Stimulated activated naive CD4-positive, alpha-beta T cell (primary cell): ENCODE data around the gene LRFN3.
A peak's percentile ranks its signal among the peaks of the same experiment; 100 is the strongest.
"Not testable (repeated sequence)": the region's sequence is repeated elsewhere in the genome, so short reads cannot be mapped to it uniquely, and the experiment has no call there.

Source experiments
- DNase-seq, 6 experiments: peaks; one replicate each; lab custom pipeline; 2025; lab: John Stamatoyannopoulos, UW

Gene LRFN3

DNA sequence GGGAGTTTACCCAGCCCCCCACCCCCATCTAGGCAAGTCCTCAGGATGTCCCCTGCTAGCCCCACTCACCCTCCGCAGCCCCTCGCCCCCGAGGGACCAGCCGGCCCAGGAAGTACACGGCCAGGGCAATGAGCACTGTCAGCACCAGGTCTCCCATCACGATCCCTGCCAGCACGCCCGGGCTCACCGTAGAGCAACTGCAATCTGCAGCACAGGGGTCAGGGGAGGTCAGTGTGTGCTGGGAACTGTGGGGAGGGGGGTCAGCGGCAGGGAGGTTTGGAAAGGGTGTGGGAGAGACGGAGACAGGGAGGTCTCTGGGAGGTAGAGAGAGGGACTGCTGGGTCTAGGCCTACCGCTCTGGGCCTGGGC, 28.8 kb upstream of the LRFN3 start:
- no peak for DNase-seq

DNA sequence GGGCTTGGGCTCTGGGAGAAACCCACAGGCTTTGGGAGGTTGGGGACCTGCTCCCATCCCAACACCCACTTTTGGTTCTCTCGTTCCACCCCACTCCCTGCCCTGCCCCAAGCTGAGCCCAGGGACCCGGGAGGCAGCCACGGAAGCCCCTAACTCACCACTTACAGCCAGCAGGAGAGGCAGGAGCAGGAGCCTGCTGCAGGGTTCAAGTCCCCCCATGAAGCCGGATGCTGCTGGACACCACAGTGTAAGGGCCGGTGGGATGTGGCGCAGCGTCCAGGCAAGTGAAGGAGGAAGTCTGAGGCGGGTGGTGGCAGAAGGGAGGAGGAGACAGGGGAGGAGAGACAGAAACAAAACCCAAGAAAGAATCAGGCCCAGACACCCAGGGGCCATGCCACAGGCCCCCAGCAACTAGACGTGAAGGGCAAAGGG, 28.1 kb upstream of the LRFN3 start, which contains the start of gene TYROBP:
TSS of gene TYROBP (minus strand) at position 286 of the 432 bp plus-strand sequence. CDS start at position 219, 67 bp downstream.
- DNase-seq = no peak

DNA sequence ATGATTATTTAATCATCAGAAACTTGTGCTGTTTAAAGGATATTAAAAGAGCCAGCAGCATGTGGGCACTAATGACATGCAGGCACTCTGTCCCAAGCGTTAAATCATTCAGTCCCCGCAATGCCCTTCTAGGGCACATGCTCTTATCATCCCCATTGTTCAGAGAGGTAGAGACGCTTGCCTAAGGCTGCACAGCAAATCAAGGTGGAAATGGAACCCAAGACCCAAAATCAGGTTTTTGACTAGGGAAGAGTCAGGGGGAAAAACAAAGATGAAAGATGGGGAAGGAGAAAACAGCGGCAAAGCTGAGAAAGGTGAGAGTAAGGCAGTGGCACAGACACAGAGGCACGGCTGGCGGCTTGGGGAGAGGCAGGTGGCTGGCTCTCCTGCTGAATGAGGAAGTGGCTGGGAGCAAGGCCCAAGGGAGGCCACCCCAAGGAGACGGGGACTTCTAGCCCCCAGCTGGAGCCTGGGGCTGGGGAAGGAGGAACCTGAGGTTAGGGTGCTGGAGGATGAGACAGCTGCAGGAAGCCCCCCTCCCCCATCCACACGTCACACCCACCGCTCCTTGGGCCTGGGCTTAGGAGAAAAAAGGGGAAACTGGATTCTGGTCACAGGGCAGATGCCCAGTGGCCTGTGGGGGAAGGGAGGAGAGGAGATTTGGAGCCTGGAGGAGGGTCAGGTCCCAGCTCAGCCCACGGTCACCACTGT, 27.0 kb upstream of the LRFN3 start:
- peak in 3 of 6 experiments; percentile 10 to 17 (median 11) for DNase-seq

DNA sequence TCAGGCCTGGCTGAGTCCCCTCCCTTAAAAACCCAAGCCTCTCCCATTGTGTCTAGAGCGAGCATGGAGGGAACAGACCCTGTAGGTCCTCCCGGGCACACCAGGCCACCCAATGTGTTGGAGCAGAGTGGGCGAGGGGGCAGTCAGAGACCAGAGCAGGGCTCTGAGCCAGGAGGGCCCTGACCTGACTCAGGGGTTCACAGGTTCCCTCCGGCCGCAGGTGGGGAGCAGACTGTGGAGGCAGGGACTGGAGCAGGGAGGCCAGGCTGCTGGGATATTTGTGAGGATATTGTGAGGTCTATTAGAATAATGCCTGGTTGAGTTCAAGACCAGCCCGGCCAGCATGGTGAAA, 26.5 kb upstream of the LRFN3 start:
- DNase-seq = no peak

DNA sequence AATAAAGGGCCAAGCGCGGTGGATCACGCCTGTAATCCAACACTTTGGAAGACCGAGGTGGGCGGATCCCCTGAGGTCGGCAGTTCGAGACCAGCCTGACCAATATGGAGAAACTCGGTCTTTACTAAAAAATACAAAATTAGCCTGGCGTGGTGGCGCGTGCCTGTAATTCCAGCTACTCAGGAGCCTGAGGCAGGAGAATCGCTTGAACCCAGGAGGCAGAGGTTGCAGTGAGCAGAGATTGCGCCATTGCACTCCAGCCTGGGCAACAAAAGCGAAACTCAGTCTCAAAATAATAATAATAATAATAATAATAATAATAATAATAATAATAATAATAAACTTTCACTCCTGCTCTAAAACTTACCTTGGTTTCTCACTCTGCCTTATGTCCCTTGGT, 25.8 kb upstream of the LRFN3 start:
- not testable (repeated sequence) for DNase-seq

DNA sequence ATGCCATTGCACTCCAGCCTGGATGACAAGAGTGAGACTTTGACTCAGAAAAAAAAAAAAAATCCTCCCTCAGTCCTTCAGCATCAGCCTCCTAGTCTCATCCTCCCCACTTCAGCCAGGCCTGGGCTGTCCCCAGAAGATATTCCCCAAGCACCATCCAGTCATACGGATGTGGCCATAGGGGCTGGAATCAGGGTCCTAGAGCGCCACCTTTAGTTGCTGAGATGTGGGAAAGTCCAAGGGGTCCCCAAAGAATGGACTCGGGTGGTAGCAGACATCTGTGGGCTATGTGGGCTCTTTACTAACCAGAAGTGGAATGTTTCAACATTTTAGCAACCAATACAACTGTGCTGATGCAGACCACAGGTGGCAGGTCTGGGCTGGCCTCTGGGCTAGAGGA, 25.0 kb upstream of the LRFN3 start:
- DNase-seq = no peak

DNA sequence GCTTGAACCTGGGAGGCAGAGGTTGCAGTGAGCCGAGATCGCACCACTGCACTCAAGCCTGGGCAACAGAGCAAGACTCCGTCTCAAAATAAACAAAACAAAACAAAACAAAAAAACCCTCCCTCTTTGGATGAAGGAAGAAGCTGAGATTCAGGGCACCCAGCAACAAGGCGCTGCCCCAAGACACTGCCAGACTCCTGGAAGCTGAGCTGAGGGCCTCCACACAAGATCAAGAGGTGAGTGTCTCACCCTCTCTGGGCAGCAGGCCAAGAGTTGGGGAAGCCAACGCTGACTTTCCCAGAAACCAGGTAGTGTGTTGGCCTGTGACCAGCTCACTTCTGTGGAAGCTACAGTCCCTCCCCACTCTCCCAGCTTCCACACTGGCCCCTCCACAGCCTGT, 24.4 kb upstream of the LRFN3 start:
- DNase-seq = no peak

DNA sequence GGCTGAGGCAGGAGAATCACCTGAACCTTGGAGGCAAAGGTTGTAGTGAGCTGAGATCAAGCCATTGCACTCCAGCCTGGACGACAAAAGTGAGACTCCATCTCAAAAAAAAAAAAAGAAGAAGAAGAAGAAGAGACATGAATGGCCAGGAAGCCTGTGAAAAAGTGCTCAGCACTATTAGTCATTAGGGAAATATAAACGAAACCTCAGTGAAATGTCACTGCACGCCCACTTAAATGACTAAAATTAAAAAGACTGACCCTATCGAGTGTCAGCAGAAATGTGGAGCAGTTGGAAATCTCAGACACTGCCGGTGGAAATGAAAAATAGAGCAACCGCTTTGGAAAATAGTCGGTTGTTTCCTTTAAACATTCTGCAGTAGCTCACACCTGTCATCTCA, 22.6 kb upstream of the LRFN3 start:
- no peak for DNase-seq

DNA sequence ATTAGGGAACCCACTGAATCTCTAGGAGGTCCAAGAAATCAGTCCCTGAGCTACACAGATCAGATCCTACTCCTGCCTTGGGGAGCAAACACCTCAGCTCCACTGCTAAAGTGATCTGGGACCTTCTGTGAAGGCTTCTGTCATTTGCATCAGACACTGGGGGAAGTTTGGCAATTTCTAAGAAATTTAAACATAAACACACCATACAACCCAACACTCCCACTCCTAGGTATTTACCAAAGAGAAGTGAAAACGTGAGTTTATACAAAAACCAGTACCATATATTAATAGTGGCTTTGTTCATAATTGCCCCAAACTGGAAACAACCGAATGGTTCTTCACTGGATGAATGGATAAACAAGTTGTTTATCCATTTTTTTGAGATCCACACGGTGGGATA, 20.7 kb upstream of the LRFN3 start:
- no peak for DNase-seq

DNA sequence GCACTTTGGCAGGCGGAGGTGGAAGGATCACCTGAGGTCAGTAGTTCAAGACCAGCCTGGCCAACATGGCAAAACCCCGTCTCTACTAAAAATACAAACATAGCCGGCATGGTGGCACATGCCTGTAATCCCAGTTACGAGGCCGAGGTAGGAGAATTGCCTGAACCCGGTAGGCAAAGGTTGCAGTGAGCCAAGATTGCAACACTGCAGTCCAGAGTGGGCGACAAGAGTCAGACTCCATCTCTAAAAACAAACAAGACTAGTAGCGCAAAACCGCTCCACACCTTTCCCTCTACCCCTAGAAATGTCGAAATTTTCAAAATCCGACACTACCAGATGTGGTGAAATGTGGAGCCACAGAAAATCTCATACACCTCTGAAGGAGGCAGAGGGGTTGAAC, 16.9 kb upstream of the LRFN3 start:
- no peak for DNase-seq

DNA sequence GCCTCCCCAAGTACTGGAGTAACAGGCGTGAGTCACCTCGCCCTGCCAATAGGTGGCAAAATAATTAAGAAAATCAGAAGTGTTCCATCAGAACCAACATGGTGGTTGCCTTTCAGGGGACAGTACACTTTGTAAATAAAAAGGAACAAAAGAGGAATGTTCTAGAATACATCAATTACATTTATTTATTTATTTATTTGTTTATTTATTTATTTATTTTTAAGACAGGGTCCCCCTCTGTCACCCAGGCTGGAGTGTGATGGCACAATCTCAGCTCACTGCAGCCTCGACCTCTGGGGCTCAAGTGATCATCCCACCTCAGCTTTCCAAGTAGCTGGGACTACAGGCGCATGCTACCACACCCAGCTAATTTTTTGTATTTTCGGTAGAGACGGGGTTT, 15.2 kb upstream of the LRFN3 start:
- no peak for DNase-seq

DNA sequence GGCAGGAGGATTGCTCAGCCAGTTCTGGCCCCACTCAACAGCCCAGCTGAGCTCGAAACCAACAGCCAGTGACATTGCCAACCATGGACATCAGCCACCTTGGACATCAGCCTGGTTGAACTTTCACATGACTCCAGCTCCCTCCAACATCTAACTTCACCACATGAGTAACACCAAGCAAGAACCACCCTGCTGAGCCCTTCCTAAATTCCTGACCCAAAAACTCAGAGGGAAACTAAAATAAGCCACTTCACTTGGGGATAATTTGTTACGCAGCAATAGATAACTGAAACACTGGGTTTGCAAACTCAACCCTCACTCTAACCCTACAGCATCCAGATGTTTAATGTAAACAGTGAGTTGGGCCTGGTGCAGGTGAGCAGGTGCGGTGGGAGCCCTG, 10.7 kb upstream of the LRFN3 start:
- DNase-seq = no peak

DNA sequence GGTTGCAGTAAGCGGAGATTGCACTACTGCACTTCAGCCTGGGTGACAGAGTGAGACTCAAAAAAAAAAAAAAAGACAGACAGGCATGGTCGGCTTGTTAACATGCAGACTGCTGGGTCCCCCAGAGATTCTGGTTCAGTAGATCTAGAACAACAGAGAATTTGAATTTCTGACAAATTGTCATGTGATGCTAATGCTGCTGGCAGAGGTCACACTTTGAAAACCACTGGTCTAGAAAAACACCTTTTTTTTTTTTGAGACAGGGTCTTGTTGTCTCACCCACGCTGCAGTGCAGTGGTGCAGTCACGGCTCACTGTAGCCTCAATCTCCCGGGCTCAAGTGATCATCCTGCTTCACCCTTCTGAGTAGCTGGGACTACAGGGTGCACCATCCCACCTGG, 7.7 kb upstream of the LRFN3 start:
- DNase-seq = no peak

DNA sequence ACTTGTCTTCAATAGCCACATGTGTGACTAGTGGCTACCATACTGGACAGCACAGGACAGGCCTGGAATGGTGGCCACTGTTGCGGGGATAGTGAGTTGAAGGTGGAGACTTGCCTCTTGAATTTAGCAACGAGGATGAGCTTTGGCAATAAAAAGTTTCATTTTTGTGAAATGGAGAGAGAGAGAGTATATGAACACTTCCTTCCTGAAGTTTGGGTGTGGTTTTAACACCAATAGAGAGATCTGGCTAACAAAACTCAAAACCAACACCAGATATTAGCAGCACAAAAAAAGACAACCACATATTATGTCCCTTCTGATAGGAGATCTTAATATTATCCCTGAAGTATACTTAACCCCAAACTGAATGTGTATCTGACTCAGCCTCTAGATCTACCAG, 6.3 kb upstream of the LRFN3 start:
- DNase-seq = peak in 3 of 6 experiments; percentile 35 to 37 (median 35)

DNA sequence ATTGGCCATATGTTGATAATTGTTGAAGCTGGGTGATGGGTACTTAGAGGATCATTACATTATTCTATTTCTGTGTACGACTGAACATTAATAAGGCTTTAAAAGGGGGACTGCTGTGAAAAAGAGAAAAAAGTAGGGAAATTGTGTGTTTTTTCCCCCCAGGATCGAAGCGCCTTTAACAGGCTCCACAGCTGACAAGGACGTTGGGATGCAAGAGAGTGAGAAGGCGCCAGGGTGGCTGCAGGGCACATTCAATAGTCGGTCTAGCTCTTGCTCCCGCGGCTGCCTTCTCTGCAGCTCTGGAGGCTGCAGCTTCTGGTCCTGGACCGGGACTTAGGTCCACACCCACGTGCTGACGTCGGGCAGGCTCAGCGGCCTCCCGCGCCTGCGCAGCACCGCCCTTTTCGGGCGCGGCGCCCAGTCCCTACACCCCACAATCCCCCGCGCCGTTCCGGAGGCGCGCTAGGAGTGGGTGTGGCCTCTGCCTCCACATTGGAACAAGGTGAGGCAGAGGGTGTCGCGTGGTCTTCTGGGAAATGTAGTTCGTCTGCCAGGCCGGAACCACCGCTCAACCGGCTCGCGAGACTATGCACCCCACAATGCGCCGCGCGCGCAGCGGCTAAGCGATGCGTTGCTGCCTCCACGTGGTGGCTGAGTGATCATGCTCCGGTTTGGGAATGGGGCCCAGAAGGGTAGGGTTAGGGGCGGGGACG, 4.9 kb upstream of the LRFN3 start:
- peak; percentile 96 to 100 (median 100) for DNase-seq

DNA sequence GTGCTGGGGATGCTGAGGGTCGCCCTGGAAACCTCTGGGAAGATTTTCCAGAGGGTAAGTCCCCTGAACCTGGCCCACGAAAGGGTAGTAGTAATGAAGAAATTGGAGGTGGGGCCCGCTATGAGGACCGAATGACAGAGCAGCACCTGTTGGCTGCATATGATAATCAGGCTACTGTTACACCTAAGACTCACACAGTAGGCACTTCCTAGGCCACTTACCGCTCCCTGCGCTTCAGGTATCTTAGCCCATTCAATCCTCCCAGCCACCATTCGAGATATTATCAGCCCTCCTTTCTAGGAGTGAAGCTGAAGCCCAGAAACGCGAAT, 4.3 kb upstream of the LRFN3 start:
- DNase-seq = no peak

DNA sequence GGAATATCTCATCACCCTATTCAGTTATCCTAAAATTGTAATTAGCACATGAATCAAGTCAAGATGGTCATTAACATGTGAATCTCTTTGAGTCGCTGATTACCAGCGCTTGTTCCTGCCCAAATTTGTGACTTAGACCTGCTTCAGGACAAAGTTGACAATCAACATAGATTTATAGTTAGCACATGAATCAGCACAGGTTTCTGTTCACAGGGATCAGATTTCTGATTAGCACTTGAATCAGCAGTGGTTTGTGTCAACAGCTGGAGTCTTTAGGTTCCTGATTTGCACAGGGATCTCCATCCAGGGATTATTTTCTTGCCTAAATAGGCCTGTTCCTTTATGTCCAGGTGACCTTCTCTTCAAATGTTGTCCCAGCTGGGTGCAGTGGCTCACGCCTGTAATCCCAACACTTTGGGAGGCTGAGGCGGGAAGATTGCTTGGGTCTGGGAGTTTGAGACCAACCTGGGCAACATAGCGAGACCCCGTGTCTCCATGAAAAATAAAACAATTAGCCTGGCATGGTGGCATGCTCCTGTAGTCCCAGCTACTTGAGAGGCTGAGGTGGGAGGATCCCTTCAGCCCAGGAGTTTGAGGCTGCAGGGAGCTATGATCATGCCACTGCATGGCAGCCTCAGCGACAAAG, 3.8 kb upstream of the LRFN3 start:
- DNase-seq = no peak

DNA sequence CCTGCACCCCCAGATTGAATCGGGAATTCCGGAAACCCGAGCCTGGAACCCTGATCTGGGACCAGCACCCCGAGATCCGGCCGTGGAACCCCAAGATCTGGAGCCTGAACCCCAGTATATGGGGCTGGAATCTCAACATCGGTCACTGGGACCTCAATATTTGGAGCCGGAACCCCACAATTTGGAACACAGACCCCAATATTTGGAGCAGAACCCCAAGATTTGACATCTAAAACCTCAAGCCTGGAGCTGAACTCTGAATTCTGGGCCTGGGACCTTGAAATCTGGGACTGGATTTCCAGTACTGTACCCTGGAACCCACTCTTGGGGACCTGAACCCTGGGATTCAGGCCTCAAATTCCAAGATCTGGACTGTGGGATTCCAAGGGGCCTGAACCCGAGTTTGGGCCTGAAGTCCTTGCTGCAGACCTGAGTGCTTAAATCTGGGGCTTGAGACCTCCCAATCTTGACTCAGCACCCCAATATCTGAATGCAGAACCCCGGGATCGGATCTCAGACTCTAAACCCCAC, 629 bp downstream of the LRFN3 start:
- DNase-seq = no peak

DNA sequence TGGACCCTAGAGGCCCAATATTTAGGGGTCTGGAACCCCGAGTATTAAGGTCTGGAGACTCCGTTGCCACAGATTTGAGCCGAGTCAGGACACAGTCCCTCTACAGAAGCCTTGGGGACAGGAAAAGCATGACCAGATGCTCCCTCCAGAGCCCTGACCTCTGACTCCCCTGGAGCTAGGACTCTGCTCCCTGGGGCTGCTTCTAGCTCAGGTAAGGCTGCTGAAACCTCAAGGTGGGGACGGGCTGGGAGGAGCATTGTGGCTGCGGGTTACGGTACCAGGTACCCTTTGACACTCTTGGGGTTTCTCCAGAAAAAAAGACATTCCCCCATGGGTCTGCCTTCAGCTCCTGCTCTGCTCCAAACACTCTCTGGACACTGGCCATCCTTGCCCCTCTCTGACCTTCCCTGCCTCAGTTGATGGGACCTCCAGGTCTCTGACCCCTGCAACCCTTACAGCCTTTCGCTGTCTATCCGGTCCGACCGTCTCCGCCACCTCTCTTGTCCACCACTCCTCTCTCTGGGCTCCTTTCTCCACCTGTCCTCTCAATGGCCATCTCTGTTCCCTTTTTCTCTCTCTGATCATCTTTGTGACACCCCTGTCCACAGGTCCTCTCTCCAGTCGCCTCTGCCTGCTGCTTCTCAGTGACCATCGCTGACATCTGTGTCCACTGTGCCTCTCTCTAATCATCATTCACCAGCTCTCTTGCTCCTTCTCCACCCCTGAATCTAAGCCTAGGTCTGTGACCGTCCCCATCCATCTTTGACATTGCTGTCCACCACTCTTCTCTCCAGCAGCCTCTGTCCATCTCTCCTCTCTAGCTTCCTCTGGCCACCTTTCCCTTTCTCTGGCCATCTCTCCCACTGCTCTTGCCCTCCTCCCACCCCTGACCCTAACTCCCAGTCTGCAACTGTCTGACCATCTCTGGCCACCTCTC, 1.4 kb downstream of the LRFN3 start:
- no peak for DNase-seq

DNA sequence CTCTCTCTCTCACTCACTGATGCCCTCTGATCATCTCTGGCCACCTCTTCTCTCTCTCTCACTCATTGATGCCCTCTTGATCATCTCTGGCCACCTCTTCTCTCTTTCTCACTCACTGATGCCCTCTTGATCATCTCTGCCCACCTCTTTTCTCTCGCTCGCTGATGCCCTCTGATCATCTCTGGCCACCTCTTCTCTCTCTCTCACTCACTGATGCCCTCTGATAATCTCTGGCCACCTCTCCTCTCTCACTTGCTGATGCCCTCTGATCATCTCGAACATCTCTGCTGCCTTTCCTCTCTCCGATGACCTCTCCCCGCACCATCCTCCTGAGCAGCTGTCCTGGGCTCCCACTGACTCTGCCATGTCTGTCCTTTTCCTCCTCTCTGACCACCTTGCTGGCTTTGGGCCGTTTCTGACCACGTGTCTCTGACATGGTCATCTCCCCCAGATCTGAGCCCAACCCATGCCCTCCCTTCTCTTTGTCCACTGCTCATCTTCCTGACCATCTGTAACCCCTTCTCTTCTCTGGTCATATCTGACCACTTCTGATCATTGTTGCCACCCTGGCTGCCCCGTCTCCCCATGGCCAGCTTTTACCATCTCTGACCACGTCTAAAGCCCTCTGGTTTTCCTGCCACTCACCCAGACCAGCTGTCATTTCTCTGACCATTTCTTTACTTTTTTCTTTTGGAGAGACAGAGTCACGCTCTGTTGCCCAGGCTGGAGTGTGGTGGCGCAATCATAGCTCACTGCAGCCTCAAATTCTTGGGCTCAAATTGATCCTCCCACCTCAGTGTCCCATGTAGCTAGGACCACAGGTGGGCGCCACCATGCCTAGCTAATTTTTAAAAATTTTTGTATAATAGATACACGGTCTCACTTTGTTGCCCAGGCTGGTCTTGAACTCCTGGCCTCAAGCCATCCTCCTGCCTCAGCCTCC, 2.4 kb downstream of the LRFN3 start:
- DNase-seq = no peak
